ENCODE data around the gene KCNN3.

The KCNN3 gene

DNA sequence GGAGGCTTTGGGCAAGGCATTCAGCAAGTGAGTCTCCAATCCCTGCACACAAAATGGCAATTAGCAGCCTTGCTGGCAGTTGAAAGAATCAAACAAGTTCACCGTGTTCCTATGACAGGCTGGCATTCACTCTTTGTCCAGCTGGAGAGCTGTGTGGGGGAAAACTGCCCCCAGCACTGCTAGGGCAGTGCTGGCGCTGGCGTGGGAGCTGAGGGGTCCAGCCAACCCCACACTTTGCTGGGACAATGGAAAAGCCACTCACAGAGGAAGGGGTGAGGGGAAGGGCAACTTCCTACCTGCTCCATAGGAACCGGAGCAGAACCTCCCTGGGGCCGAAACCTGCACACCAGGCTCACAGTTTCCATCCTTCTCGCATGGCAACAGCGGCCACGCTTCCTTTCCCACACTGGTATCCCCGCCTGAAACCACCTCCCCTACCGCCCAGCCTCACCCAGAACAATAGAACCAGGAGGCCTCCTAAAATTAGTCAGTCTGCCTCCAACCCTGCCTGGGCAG is 26.7 kb upstream of the KCNN3 start:
- Histone ChIP-seq H3K36me3 (replicated peaks; ENCODE audit: insufficient read depth, low read length) (no peaks in the 10 kb centered on the region), H3K27ac (ENCODE audit: low read length) (no peak overlapping the region), H3K4me1 (ENCODE audit: low read length) (no peaks in the 10 kb centered on the region), H3K9me3 (replicated peaks; ENCODE audit: insufficient read depth, low read length) (no peaks in the 10 kb centered on the region; the same call in 1 of the 2 replicates), H4K20me1 (ENCODE audit: insufficient read depth, low read length) (no peaks in the 10 kb centered on the region), H3K27me3 (replicated peaks; ENCODE audit: insufficient read depth, low read length) (no peaks in the 10 kb centered on the region), H3K9me2 (replicated peaks; ENCODE audit: insufficient read depth, low read length) (no peaks in the 10 kb centered on the region), H3K9ac (ENCODE audit: low read length) (no peak overlapping the region), H3F3A (ENCODE audit: insufficient read depth, low read length) (no peaks in the 10 kb centered on the region), H3K4me3 (ENCODE audit: low read length) (no peak overlapping the region), H3K4me2 (ENCODE audit: low read depth, low read length) (no peak overlapping the region), H3K79me2 (ENCODE audit: low read length) (no peaks in the 10 kb centered on the region), H2AFZ (ENCODE audit: low read length) (no peak overlapping the region)
- DNase-seq, result no peak
- TF ChIP-seq EZH2phosphoT487 (IDR thresholded peaks at IDR 0.05; ENCODE audit: low read length), result no peak

DNA sequence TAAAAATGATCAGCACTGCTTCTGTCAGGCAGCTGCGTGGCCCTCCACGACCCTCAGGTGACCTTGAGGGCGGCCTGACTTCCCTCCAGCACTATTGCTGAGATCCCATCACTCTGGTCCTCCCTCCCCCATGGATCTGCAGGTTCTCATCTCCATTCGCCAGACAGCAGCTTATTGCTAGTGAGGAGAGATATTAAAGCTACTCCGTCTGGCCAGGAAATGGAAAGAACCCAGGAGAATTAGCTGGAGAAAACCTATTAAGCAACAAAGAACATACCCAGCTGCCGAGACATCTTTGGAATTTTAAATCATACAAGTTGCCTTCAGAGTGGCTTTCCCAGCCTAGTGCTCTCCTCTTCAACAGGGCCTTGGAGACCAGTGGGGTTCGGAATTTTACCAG is 25.7 kb upstream of the KCNN3 start:
- Histone ChIP-seq H3K9ac (ENCODE audit: low read length) (no peak overlapping the region), H3K4me2 (ENCODE audit: low read depth, low read length) (no peak overlapping the region), H4K20me1 (ENCODE audit: insufficient read depth, low read length) (no peaks in the 10 kb centered on the region), H2AFZ (ENCODE audit: low read length) (no peak overlapping the region), H3K4me1 (ENCODE audit: low read length) (peaks cover 7% of the 10 kb centered on the region), H3K9me3 (replicated peaks; ENCODE audit: insufficient read depth, low read length) (no peaks in the 10 kb centered on the region; the same call in 1 of the 2 replicates), H3K79me2 (ENCODE audit: low read length) (no peaks in the 10 kb centered on the region), H3F3A (ENCODE audit: insufficient read depth, low read length) (no peaks in the 10 kb centered on the region), H3K27ac (ENCODE audit: low read length) (no peak overlapping the region), H3K27me3 (replicated peaks; ENCODE audit: insufficient read depth, low read length) (no peaks in the 10 kb centered on the region), H3K4me3 (ENCODE audit: low read length) (no peak overlapping the region), H3K36me3 (replicated peaks; ENCODE audit: insufficient read depth, low read length) (no peaks in the 10 kb centered on the region), H3K9me2 (replicated peaks; ENCODE audit: insufficient read depth, low read length) (no peaks in the 10 kb centered on the region)
- TF ChIP-seq EZH2 (optimal IDR thresholded peaks at IDR 0.05; ENCODE audit: low read depth, low read length) (no peak), EZH2phosphoT487 (IDR thresholded peaks at IDR 0.05; ENCODE audit: low read length) (no peak)
- TF ChIP-seq, protein P1, sequence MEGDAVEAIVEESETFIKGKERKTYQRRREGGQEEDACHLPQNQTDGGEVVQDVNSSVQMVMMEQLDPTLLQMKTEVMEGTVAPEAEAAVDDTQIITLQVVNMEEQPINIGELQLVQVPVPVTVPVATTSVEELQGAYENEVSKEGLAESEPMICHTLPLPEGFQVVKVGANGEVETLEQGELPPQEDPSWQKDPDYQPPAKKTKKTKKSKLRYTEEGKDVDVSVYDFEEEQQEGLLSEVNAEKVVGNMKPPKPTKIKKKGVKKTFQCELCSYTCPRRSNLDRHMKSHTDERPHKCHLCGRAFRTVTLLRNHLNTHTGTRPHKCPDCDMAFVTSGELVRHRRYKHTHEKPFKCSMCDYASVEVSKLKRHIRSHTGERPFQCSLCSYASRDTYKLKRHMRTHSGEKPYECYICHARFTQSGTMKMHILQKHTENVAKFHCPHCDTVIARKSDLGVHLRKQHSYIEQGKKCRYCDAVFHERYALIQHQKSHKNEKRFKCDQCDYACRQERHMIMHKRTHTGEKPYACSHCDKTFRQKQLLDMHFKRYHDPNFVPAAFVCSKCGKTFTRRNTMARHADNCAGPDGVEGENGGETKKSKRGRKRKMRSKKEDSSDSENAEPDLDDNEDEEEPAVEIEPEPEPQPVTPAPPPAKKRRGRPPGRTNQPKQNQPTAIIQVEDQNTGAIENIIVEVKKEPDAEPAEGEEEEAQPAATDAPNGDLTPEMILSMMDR (IDR thresholded peaks at IDR 0.05; ENCODE audit: low read length), result no peak
- DNase-seq, result no peak

DNA sequence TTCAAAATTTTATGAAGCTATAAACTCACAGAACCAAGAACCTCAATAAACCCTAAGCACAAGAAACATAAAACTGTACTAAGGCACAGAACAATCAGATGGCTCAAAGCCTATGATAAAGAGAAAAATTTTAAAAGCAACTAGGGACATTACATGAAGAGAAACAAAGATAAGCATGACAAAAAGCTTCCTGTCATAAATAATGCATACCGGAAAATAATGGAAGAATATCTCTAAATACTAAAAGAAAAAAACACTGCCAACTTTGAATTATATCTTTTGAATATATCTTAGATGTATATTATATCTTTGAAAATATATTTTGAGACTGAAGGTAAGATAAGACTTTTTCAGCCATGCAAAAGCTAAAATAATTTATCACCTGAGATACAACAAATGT is 21.4 kb upstream of the KCNN3 start:
- H3K4me2 ChIP-seq (ENCODE audit: low read depth, low read length), result no peak overlapping the region
- H3K4me3 ChIP-seq (ENCODE audit: low read length), result no peak overlapping the region
- no peaks in the 10 kb centered on the region for H3K9me2 ChIP-seq (replicated peaks; ENCODE audit: insufficient read depth, low read length)
- no peak overlapping the region for H2AFZ ChIP-seq (ENCODE audit: low read length)
- no peak for TF ChIP-seq EZH2 (optimal IDR thresholded peaks at IDR 0.05; ENCODE audit: low read depth, low read length)
- TF ChIP-seq, protein P1 (IDR thresholded peaks at IDR 0.05; ENCODE audit: low read length), result no peak
- no peak for TF ChIP-seq EZH2phosphoT487 (IDR thresholded peaks at IDR 0.05; ENCODE audit: low read length)
- H4K20me1 ChIP-seq (ENCODE audit: insufficient read depth, low read length), result no peaks in the 10 kb centered on the region
- peaks cover 18% of the 10 kb centered on the region for H3K4me1 ChIP-seq (ENCODE audit: low read length)
- no peaks in the 10 kb centered on the region for H3K36me3 ChIP-seq (replicated peaks; ENCODE audit: insufficient read depth, low read length)
- H3F3A ChIP-seq (ENCODE audit: insufficient read depth, low read length), result peaks cover 4% of the 10 kb centered on the region
- no peaks in the 10 kb centered on the region for H3K79me2 ChIP-seq (ENCODE audit: low read length)
- no peak overlapping the region for H3K9ac ChIP-seq (ENCODE audit: low read length)
- no peaks in the 10 kb centered on the region; the same call in 1 of the 2 replicates for H3K9me3 ChIP-seq (replicated peaks; ENCODE audit: insufficient read depth, low read length)
- no peak overlapping the region for H3K27ac ChIP-seq (ENCODE audit: low read length)
- no peaks in the 10 kb centered on the region for H3K27me3 ChIP-seq (replicated peaks; ENCODE audit: insufficient read depth, low read length)
- DNase-seq, result no peak

DNA sequence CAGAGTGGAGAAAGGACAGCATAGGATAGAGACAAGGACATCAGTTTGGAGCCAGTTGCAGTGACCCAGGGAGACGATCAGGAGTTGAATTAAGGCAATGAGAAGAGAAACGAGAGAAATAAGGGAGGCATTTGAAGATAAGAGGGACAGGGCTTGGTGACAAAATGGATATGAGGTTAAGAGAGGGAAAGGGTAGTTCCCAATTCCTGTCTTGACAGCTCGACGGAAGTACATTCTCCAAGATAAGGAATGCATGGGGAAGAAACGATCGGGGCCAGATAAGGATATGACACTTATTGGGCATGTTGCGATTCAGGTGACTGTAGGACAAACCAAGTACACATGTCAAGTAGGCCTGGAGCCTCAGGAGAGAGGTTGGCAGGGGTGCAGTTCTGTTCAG is 18.7 kb upstream of the KCNN3 start:
- DNase-seq, result no peak
- H3K4me1 ChIP-seq (ENCODE audit: low read length), result peaks cover 36% of the 10 kb centered on the region
- no peaks in the 10 kb centered on the region for H3K27me3 ChIP-seq (replicated peaks; ENCODE audit: insufficient read depth, low read length)
- no peaks in the 10 kb centered on the region for H4K20me1 ChIP-seq (ENCODE audit: insufficient read depth, low read length)
- H3K9ac ChIP-seq (ENCODE audit: low read length), result no peak overlapping the region
- no peak overlapping the region for H3K4me3 ChIP-seq (ENCODE audit: low read length)
- H3F3A ChIP-seq (ENCODE audit: insufficient read depth, low read length), result peaks cover 11% of the 10 kb centered on the region
- H3K79me2 ChIP-seq (ENCODE audit: low read length), result no peaks in the 10 kb centered on the region
- H3K4me2 ChIP-seq (ENCODE audit: low read depth, low read length), result no peak overlapping the region
- no peaks in the 10 kb centered on the region for H3K36me3 ChIP-seq (replicated peaks; ENCODE audit: insufficient read depth, low read length)
- H3K9me2 ChIP-seq (replicated peaks; ENCODE audit: insufficient read depth, low read length), result no peaks in the 10 kb centered on the region
- H3K27ac ChIP-seq (ENCODE audit: low read length), result no peak overlapping the region
- H3K9me3 ChIP-seq (replicated peaks; ENCODE audit: insufficient read depth, low read length), result no peaks in the 10 kb centered on the region; the same call in 1 of the 2 replicates
- TF ChIP-seq EZH2phosphoT487 (IDR thresholded peaks at IDR 0.05; ENCODE audit: low read length) (no peak), EZH2 (optimal IDR thresholded peaks at IDR 0.05; ENCODE audit: low read depth, low read length) (no peak)
- TF ChIP-seq, protein P1 (IDR thresholded peaks at IDR 0.05; ENCODE audit: low read length), result no peak
- no peak overlapping the region for H2AFZ ChIP-seq (ENCODE audit: low read length)
